GM18502 (cell line): ENCODE data around the gene DKK2.

Source experiments
- ATAC-seq: cut with Tn5 transposase; IDR thresholded peaks from one replicate; pipeline ENCODE4 v1.9.1; 2021; ENCODE audit warnings: mild to moderate bottlenecking; ENCODE audit not compliant: unreplicated experiment, poor library complexity

Gene DKK2

GRCh38 chr4:107017443-107018343, 18.4 kb downstream of the DKK2 start:
- no peak for ATAC-seq

GRCh38 chr4:107011312-107011711, 24.8 kb downstream of the DKK2 start:
- ATAC-seq, result no peak

GRCh38 chr4:107009196-107009968, 26.7 kb downstream of the DKK2 start:
- ATAC-seq, result no peak

GRCh38 chr4:107008115-107008514, 28.0 kb downstream of the DKK2 start:
- peak; percentile 63 for ATAC-seq

GRCh38 chr4:107006218-107006617, 29.9 kb downstream of the DKK2 start:
- peak; percentile 64 for ATAC-seq

GRCh38 chr4:106996490-106996889, 39.6 kb downstream of the DKK2 start:
- no peak for ATAC-seq

- no peak for ATAC-seq
Measured at GRCh38 chr4:106993827-106994226, 42.3 kb downstream of the DKK2 start.

GRCh38 chr4:106987311-106987710, 48.8 kb downstream of the DKK2 start:
- no peak for ATAC-seq

GRCh38 chr4:106986486-106986885, 49.6 kb downstream of the DKK2 start:
- no peak for ATAC-seq

GRCh38 chr4:106985830-106986229, 50.3 kb downstream of the DKK2 start:
- no peak for ATAC-seq

GRCh38 chr4:106982711-106983211, 53.4 kb downstream of the DKK2 start:
- no peak for ATAC-seq

- no peak for ATAC-seq
Measured at GRCh38 chr4:106981431-106981830, 54.7 kb downstream of the DKK2 start.

- no peak for ATAC-seq
Measured at GRCh38 chr4:106979476-106979875, 56.6 kb downstream of the DKK2 start.

- ATAC-seq, result no peak
Measured at GRCh38 chr4:106978046-106978774, 57.9 kb downstream of the DKK2 start.

GRCh38 chr4:106971636-106972035, 64.5 kb downstream of the DKK2 start:
- ATAC-seq, result no peak

- no peak for ATAC-seq
Measured at GRCh38 chr4:106967892-106968291, 68.2 kb downstream of the DKK2 start.

GRCh38 chr4:106953036-106953705, 82.9 kb downstream of the DKK2 start:
- no peak for ATAC-seq

GRCh38 chr4:106951891-106952290, 84.2 kb downstream of the DKK2 start:
- ATAC-seq, result no peak

- no peak for ATAC-seq
Measured at GRCh38 chr4:106941841-106942240, 94.3 kb downstream of the DKK2 start.

- no peak for ATAC-seq
Measured at GRCh38 chr4:106930522-106930921, 105.6 kb downstream of the DKK2 start.
